ENCODE results near the gene NETO2.
"Not testable (repeated sequence)": the region's sequence is repeated elsewhere in the genome, so short reads cannot be mapped to it uniquely, and the experiment has no call there.

The NETO2 gene

GRCh38 chr16:47134550-47134949 is 9.2 kb downstream of the NETO2 start:
- no peak for DNase-seq

- DNase-seq, result no peak
Observed at GRCh38 chr16:47132308-47132707, 11.4 kb downstream of the NETO2 start.

GRCh38 chr16:47129755-47130435 is 13.8 kb downstream of the NETO2 start:
- DNase-seq, result no peak

GRCh38 chr16:47127541-47127940 is 16.2 kb downstream of the NETO2 start:
- no peak for DNase-seq

GRCh38 chr16:47125757-47126156 is 18.0 kb downstream of the NETO2 start:
- DNase-seq, result no peak

GRCh38 chr16:47113130-47113529 is 30.6 kb downstream of the NETO2 start:
- DNase-seq, result no peak

- DNase-seq, result no peak
Observed at GRCh38 chr16:47110939-47111338, 32.8 kb downstream of the NETO2 start.

GRCh38 chr16:47109361-47109760 is 34.4 kb downstream of the NETO2 start:
- no peak for DNase-seq

- not testable (repeated sequence) for DNase-seq
Observed at GRCh38 chr16:47102921-47103320, 40.8 kb downstream of the NETO2 start.

- not testable (repeated sequence) for DNase-seq
Observed at GRCh38 chr16:47097154-47097553, 46.6 kb downstream of the NETO2 start.

GRCh38 chr16:47096297-47096696 is 47.4 kb downstream of the NETO2 start:
- DNase-seq, result no peak

GRCh38 chr16:47084198-47084597 is 59.5 kb downstream of the NETO2 start:
- no peak for DNase-seq

GRCh38 chr16:47082099-47082865 is 61.5 kb downstream of the NETO2 start:
- DNase-seq, result no peak

- DNase-seq, result no peak
Observed at GRCh38 chr16:47081115-47081514, 62.6 kb downstream of the NETO2 start.

GRCh38 chr16:47079860-47080259 is 63.9 kb downstream of the NETO2 start:
- no peak for DNase-seq

GRCh38 chr16:47073223-47074155 is 70.3 kb downstream of the NETO2 start:
- DNase-seq, result no peak

GRCh38 chr16:47072158-47072557 is 71.6 kb downstream of the NETO2 start:
- no peak for DNase-seq

- no peak for DNase-seq
Observed at GRCh38 chr16:47069841-47070584, 73.7 kb downstream of the NETO2 start.

GRCh38 chr16:47069313-47069712 is 74.4 kb downstream of the NETO2 start:
- DNase-seq, result no peak

- DNase-seq, result no peak
Observed at GRCh38 chr16:47067203-47067602, 76.5 kb downstream of the NETO2 start.

- DNase-seq, result no peak
Observed at GRCh38 chr16:47065766-47066688, 77.7 kb downstream of the NETO2 start.

GRCh38 chr16:47064775-47065174 is 79.0 kb downstream of the NETO2 start:
- no peak for DNase-seq

All from NCI-H1092 treated with DMSO at 0.1 percent for 48 hours (cell line).